OCI-LY1 (cell line): ENCODE data around the gene TYRO3.

Source experiments
- EZH2 ChIP-seq: fragments of 200-600 bp; sonication (generic), shearing (Covaris generic); IDR thresholded peaks from 2 replicates; pipeline ENCODE4 v1.8.0; 2017; ENCODE audit warnings: borderline replicate concordance, mixed run types, mild to moderate bottlenecking, antibody characterized with exemption, low read length, moderate library complexity, mixed read lengths
- TF ChIP-seq, protein P1 (sequence below): fragments of 200-600 bp; sonication (generic), shearing (Covaris generic); IDR thresholded peaks from 2 replicates; pipeline ENCODE4 v1.5.1; 2017; ENCODE audit warnings: mild to moderate bottlenecking, antibody characterized with exemption, low read length, moderate library complexity, mixed read lengths

DNA sequence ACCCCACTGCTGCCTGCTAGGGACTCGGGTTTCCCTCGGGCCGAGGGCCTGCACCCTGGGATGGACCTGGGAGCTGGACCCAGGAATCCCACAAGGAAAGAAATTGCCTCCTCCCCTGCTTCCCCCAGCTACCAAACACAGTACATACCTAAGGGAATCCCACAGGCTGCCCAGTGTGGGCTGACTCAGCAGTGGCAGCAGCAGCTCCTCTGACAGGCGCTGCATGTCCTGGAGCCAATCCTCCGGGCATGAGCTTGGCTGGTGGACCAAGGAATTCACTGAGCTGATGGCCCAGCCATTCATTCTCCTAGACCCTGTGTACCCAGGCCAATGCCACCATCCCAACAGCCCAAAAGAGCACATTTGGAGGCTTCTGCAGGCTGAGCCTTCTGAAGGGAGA lies 35.9 kb upstream of the TYRO3 start:
- TF ChIP-seq, protein P1, sequence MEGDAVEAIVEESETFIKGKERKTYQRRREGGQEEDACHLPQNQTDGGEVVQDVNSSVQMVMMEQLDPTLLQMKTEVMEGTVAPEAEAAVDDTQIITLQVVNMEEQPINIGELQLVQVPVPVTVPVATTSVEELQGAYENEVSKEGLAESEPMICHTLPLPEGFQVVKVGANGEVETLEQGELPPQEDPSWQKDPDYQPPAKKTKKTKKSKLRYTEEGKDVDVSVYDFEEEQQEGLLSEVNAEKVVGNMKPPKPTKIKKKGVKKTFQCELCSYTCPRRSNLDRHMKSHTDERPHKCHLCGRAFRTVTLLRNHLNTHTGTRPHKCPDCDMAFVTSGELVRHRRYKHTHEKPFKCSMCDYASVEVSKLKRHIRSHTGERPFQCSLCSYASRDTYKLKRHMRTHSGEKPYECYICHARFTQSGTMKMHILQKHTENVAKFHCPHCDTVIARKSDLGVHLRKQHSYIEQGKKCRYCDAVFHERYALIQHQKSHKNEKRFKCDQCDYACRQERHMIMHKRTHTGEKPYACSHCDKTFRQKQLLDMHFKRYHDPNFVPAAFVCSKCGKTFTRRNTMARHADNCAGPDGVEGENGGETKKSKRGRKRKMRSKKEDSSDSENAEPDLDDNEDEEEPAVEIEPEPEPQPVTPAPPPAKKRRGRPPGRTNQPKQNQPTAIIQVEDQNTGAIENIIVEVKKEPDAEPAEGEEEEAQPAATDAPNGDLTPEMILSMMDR, result no peak
- TF ChIP-seq EZH2, result no peak
